HT-29 (cell line): ENCODE measurements around the gene RASGRF2. TPM values are rescaled to one million over a fixed set of nuclear protein-coding genes. Genes with fewer than 3 reads are reported as not detected.

Source experiments
- DNase-seq: peaks from one replicate; pipeline ENCODE4 v3.0.0-alpha.2; 2015; ENCODE audit warnings: low spot score
- total RNA-seq: library from RNA; depleted of rRNA; stranded (reverse); fragments of >200 nt; shearing (Covaris generic); gene quantifications from 2 replicates; pipeline ENCODE4 v1.2.3, GENCODE V29; 2014

The RASGRF2 gene
- total RNA-seq, 1 experiment from 2014 or later, result 8.8 TPM

- no peak for DNase-seq
Measured at GRCh38 chr5:80955082-80955590, 5.0 kb upstream of the RASGRF2 start.

GRCh38 chr5:80956272-80956671 is 3.9 kb upstream of the RASGRF2 start:
- DNase-seq, result no peak

DNA sequence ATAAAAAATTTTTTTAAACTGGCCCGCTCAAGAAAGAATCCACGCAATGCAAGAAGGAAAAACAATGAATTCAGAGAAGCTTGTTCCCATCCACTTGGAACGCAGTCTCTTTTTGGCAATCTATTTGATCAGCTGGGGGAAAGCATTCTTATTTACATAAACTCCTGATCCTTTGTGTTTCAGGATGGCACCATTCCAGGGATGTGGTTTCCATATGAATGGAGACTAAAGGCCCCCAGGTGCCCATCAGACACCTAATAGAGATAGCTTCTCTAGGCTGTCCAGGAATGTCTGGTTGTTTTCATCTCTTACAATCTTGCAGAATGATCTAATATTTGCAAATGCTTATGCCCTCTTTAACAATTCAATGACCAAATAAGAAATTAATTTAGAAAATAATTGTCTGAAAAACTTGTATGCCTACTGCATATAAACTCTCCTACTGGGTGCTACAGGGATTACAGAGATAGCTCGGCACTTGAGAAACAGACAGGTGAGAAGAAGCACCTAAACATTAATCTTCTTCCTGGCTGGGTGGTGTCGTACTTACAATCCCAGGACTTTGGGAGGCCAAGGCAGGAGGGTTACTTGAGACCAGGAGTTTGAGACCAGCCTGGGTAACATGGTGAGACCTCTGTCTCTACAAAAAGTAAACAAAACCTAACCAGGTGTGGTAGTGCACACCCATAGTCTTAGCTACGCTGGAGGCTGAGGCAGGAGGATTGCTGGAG is 3.0 kb upstream of the RASGRF2 start:
- no peak for DNase-seq

GRCh38 chr5:80958616-80959015 is 1.5 kb upstream of the RASGRF2 start:
- DNase-seq, result no peak

GRCh38 chr5:80959138-80959537 is 1.0 kb upstream of the RASGRF2 start:
- DNase-seq, result no peak

- peak; percentile 85 for DNase-seq
Measured at GRCh38 chr5:80960531-80961375, 590 bp downstream of the RASGRF2 start.

GRCh38 chr5:80961376-80962281 is 1.5 kb downstream of the RASGRF2 start:
- peak; percentile 87 for DNase-seq

DNA sequence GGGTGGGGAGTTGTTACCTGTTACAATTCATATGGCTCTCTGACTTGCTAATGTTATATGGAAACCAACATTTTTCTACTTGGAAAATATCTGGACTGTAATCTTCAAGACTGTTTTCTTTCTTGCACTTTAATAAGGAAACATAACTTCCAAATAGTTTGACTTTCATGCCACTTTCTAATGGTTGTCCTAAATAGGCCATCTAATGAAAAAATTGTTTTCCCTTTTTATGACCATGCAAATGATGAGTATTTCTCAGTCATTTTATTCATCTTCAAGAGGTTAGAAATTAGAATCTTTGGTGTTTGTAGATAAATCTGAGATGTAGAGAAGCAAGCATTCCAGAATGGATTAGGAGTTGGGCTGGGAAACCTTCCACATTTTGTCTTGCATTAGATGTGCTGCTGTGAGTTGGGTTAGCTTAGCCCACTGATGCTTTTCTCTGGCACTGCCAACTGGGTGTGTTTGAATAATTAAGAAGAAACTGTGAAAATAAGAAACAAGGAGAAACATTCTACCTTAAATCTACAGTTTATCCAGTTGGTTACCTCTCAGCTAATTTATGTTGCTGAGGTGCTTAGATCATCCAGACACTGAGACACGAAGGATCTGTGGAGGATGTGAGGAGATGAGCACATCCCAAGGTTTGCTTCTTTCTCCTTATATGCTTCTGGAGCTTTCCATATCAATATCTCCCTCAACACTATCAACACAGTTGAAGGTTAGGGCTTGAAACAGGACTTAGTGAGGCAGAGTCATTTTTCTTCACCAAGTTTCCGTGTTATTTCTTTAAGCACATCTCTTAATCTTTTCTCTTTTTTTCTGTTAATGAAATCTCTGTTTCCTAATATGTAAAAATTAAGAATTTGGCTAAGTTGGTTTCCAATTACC is 2.7 kb downstream of the RASGRF2 start:
- no peak for DNase-seq

DNA sequence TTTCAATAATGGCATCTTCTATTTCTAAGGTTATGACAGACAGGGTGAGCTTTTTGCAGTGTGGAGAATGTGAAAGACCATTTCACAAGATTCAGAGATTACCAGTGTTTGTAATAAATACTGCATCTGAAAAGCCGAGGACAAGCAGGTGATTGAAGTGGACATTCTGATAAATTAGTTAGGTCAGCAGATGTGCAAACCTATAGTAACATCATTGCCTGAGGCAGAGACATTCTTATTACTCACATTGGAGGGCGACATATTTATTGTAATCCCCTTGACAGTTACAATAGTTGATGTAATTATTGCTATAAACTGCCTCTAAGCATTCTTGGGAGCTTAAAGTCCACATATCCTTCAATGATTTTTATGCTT is 3.3 kb downstream of the RASGRF2 start:
- no peak for DNase-seq

DNA sequence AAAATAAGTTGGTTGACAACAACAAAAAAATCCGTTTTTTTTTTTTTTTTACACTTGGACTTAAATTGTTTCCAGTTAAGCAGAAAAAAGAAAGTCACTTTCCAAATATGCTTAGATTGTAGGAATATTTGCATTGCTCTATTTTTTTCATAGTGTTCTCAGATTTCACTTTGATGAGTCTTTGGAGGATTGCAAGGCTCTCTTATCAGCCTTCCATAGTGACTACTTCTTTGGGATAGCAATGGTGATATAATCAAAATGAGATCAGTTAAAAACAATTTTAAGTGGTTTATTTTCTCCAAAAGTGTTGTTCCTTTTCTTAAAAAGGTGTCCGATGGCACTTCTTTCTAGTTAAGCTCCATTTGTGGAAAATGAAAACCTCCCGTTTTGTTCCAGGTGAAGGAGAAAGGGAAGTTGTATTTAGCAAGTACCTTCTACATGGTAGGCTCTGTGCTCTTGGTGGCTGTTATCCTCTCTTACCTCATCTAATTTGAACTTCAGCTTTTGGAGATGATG is 3.9 kb downstream of the RASGRF2 start:
- no peak for DNase-seq

GRCh38 chr5:80964491-80964890 is 4.3 kb downstream of the RASGRF2 start:
- peak; percentile 30 for DNase-seq

DNA sequence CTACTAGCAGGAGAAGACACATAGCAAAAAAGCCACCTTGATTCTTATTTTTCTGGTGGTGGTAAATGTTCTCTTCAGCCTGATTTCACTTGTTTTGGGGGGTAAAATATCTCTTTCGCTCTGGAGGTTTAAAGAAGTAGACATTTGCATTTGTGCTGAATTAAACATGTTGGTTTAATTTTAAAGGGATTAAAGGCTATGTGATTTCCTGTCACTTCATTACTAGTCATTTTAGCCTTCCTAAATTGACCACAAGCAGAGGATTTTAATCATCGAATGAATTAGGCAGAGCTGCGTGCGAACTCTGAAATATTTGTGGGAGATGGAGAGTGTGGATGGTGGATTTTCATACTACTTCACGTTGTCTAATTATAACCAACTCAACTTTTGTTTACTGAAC is 4.8 kb downstream of the RASGRF2 start:
- DNase-seq, result no peak

- peak; percentile 79 for DNase-seq
Measured at GRCh38 chr5:80967500-80968181, 7.5 kb downstream of the RASGRF2 start.

DNA sequence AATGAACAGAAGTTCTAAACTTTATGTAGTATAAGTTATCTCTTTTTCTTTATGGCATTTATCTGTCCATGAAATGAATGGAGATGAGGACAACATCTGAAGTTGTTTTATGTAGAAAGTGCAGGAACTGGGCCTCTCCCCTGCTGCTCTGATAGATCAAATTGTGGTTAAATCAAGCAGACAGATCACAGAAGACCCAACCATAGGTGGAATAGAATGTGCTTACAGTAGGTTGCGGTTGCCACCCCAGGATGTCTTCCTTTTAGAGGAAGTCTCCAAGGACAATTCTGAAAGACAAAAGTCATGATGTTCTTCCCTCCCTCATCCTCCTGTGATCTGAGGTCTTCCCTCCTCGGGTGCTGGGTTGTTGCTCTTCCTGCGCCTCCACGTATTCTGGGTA is 12.9 kb downstream of the RASGRF2 start:
- DNase-seq, result no peak

DNA sequence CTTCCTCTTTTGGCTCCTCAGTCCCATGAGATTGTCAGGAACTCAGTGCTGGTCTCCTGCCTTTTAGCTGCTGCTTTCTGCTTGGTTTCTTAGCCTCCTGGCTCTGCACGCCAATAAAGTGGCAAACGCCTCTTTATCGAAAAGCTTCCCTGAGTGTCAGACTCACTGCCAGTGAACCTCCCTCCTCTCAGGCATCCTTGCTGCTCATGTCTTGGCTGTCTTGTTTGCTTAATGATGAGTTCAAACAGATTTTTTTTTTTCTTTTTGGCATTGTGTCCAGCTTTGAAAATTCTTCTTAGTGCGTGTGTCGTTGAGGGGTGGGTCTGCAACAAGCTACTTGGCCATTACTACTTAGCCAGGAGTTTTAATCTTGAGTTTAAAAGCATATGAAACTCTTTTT is 14.9 kb downstream of the RASGRF2 start:
- no peak for DNase-seq

- no peak for DNase-seq
Measured at GRCh38 chr5:80976985-80977384, 16.8 kb downstream of the RASGRF2 start.

DNA sequence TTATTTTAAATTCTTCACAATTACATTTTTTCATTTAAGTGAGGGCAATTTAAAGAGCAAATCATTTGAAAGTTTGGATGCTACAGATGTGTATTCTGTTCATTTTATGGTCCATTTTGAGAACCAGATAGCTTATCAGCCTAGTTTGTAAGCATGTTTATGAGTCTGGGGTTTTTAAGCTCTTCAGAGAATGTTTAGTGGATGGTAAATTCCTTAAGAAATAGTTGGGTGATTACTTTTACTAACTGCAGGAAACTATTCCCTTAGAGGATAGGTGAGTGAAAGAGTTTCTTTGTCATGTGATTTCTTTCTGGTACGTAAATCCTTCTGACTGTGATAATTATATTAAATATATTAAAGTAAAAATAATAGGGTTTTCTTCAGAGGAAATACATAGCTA is 17.6 kb downstream of the RASGRF2 start:
- DNase-seq, result no peak

DNA sequence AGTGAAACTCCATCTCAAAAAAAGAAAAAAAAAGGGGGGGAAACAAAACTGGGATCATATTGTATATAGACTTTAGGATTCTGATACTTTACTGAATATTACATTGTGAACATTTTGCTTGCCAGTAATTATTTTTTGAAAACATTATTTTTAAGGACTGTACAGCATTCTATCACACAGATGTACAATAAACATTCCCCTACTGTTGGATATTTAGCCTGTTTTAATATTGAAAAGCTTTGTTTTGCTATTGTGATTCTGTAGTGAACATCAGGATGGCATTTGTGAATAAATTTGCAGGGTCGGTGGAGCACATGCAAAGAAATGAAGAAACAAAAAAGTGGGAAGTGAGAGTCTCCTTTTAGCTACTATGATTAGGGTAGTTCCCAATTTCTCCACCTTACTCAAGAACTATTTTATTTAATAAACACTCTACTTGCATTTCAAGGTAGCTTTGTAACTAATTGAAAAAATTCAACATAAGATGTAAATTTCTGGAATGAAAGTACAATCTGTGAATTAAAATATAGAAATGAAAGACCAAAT is 18.7 kb downstream of the RASGRF2 start:
- no peak for DNase-seq

DNA sequence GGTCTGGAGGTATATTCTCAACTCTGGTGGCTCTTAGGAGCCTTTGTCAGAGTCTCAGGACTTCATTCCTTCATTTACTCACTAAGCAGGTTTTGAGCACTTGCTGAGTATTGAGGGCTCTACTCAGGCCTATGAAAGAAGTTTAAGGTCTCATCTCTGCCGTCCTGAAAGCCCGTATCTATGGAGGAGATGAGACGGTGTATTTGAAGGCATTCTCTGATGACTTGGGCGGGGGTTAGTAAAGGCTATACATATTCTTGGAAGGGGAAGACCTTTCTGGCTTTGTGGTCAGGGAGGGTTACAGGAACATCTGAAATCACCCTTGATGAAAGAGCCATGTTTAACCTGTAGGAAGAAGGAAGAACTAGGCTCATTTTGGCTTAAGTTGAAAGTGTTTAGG is 21.9 kb downstream of the RASGRF2 start:
- DNase-seq, result no peak
